HEK293 (cell line): ENCODE data around the gene INPP5B.

Experiments
- ZNF776 ChIP-seq: fragments of 450-650 bp; formaldehyde crosslinking; IDR thresholded peaks from 2 replicates; pipeline ENCODE4 v1.5.0; 2017; ENCODE audit warnings: missing biosample characterization, missing genetic modification characterization, borderline replicate concordance
- ZSCAN18 ChIP-seq: fragments of 450-650 bp; formaldehyde crosslinking; IDR thresholded peaks from 2 replicates; pipeline ENCODE4 v1.5.1; 2016; ENCODE audit warnings: missing biosample characterization, missing genetic modification characterization
- TF ChIP-seq, protein P1 (sequence below): fragments of 450-650 bp; formaldehyde crosslinking; IDR thresholded peaks from 2 replicates; pipeline ENCODE4 v1.5.1; 2016; ENCODE audit warnings: missing biosample characterization, missing genetic modification characterization

DNA sequence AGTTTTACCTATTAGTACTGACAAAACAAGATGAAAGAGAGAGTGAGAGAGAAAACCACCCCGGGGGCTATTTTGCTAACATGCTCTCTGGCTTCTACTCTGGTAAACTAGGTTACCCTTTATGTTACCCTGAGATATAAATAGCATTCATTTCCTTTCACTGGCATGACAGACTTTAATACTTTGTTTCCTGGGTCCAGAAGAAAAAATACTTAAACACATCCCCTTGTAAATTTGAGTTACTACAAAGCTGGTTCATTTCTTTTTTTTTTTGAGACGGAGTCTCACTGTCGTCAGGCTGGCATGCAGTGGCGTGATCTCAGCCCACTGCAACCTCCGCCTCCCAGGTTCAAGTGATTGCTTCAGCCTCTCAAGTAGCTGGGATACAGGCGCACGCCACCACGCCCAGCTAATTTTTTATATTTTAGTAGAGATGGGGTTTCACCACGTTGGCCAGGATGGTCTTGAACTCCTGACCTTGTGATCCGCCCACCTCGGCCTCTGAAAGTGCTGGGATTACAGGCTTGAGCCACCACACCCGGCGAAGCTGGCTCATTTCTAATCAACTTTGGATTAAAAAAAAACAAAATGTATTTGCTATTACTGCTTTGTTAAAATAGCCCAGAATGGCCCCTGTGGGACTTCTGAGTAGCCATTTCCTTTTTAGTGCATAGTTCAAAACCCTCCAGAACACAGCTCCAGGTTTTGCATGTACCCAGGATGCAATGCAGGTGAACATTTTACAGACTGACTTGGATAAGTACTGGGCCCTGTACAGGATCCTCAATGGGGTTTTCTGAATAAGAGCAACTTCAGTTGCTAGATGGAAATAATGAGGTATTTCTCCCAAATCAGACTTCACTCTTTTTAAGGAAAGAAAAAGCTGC, 20.6 kb downstream of the INPP5B start:
- no peak for TF ChIP-seq ZNF776 (tag by site-specific recombination)
- TF ChIP-seq, protein P1, sequence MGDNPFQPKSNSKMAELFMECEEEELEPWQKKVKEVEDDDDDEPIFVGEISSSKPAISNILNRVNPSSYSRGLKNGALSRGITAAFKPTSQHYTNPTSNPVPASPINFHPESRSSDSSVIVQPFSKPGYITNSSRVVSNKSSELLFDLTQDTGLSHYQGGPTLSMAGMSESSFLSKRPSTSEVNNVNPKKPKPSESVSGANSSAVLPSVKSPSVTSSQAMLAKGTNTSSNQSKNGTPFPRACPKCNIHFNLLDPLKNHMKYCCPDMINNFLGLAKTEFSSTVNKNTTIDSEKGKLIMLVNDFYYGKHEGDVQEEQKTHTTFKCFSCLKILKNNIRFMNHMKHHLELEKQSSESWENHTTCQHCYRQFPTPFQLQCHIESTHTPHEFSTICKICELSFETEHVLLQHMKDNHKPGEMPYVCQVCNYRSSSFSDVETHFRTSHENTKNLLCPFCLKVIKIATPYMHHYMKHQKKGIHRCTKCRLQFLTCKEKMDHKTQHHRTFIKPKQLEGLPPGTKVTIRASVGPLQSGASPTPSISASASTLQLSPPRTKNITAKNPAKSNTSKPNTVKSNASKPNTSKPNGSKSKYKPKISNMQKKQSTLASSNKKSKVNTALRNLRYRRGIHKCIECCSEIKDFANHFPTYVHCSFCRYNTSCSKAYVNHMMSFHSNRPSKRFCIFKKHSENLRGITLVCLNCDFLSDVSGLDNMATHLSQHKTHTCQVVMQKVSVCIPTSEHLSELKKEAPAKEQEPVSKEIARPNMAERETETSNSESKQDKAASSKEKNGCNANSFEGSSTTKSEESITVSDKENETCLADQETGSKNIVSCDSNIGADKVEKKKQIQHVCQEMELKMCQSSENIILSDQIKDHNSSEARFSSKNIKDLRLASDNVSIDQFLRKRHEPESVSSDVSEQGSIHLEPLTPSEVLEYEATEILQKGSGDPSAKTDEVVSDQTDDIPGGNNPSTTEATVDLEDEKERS (tag by site-specific recombination) = no peak
- no peak for TF ChIP-seq ZSCAN18
